DMS153 treated with DMSO at 0.1 percent for 48 hours (cell line): Measurements from ENCODE around the gene SLC4A2.
"Not testable (repeated sequence)": the region's sequence is repeated elsewhere in the genome, so short reads cannot be mapped to it uniquely, and the experiment has no call there.

ENCODE experiments used
- DNase-seq: peaks from one replicate; lab custom pipeline; 2025; ENCODE audit not compliant: unreplicated experiment; lab: John Stamatoyannopoulos, UW

The SLC4A2 gene

DNA sequence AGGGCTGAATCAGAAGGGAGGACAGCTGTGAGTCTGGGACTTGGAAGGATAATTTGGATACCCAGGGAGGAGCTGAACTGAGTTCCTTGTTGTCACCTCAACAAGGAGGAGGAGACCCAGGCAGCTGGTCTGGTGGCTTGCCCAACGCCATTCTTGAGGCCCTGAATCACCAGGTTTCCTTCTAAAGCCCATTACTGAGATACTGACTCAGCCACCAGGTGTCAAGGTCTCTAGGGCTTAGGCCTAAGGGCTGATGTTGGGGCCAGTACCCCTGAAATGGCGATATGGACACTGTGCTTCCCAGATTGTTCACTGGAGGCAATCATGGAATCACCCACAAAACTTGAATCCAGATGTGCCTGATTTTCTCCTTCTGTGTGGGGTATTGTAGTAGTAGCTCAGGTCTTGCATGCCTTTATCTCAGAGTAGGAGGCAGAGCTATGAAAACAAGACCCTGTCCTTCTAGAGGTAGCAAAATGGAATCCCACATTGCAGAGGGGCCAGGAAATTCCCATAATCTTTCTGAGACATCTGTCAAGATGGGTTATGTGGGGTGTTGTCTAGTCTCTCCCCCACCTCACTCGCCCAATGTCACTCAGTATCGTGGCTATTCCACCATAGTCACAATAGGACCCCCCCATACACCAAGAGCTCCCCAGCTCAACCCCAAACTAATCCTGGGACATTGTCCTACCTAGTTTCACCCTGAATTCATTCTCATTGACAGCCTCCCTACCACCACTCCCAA, 33.3 kb upstream of the SLC4A2 start:
- DNase-seq = no peak

DNA sequence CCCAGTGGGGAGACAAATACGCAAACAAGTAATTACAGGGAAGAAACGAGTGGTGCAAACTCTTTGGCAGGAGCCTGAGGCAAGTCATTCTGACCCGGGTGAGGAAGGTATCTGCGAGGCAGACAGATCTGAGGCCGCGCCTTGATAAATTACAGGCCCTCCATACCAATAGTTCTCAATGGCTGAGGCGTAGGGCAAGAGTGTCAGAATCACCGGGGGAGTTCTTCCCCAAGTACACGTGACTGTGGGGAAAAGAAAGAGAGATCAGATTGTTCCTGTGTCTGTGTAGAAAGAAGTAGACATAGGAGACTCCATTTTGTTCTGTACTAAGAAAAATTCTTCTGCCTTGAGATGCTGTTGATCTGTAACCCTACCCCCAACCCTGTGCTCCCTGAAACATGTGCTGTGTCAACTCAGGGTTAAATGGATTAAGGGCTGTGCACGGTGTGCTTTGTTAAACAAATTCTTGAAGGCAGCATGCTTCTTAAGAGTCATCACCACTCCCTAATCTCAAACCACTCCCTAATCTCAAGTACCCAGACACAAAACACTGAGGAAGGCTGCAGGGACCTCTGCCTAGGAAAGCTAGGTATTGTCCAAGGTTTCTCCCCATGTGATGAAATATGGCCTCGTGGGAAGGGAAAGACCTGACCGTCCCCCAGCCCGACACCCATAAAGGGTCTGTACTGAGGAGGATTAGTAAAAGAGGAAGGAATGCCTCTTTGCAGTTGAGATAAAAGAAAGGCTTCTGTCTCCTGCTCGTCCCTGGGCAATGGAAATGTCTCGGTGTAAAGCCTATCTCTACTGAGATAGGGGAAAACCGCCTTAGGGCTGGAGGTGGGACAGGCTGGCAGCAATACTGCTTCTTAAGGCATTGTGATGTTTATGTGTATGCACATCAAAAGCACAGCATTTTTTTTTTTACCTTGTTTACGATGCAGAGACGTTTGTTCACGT, 32.3 kb upstream of the SLC4A2 start:
- not testable (repeated sequence) for DNase-seq

DNA sequence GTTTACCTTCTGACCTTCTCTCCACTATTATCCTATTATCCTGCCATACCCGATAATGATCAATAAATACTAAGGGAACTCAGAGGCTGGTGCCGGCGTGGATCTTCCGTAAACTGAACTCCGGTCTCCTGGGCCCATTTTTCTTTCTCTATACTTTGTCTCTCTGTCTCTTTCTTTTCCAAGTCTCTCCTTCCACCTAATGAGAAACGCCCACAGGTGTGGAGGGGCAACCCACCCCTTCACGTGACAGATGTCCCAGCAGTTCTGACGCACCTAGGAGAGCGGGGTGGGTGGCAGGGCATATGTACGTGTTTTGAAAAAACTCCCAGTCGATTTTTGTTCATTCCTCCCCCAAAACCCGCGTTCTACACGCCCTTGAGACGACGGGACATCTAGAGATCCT, 31.7 kb upstream of the SLC4A2 start:
- not testable (repeated sequence) for DNase-seq

DNA sequence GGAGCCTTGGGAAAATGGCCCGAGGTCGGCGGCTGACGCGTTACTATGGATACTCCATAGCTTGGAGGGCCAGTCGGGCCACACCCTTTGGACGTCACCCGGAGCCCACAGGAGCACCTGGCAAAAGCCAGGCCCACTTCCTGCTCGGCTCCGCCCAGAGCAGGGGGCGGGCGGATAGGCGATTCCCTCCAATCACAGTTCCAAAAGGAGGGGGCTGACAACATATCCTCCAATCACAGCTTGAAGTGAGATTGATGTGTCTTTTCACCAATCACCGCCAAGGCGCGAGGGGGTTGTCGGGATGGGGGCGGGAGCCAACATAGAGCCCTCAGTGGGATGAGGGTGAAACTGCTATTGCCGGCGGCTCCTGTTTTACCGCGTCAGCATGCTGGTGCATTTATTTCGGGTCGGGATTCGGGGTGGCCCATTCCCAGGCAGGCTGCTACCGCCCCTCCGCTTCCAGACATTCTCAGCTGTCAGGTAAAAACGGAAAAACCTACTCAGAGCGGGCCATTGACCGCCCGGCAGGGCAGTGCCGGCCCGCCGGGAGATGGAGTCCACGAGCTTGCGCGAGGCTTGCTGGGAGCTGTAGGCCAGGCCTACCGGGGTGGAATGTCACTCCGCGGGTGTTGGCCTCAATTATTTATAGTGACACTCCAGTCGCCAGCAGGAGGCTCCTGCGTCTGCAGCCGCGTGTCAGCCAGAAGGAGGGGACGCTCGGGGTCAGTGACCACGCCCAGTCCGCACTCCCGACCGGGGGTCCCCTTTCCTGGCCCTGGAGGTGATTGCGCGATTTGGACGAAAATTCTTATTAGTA, 31.1 kb upstream of the SLC4A2 start, which contains the start of gene ABCB8:
ABCB8 (plus strand) TSS at position 320 of the 817 bp plus-strand sequence; CDS start at position 386, 66 bp downstream.
- DNase-seq = peak; percentile 94

DNA sequence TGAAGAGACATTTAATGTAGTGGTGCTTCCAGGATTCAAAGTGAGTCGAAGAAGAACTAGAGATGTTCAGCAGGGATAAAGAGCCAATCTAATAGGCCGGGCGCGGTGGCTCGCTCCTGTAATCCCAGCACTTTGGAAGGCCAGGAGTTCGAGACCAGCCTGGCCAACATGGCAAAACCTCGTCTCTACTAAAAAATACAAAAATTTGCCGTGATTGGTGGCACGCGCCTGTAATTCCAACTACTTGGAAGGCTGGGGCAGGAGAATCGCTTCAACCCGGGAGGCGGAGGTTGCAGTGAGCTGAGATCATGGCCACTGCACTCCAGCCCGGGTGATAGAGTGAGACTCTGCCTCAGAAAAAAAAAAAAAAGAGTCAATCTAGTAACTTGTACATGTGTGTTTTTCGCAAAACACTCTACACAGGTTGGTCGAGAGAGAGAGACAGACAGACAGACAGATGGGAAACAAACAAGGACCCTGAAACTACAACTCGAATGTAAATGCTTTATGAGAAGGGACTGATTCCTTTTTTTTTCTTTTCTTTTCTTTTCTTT, 30.4 kb upstream of the SLC4A2 start:
- no peak for DNase-seq

DNA sequence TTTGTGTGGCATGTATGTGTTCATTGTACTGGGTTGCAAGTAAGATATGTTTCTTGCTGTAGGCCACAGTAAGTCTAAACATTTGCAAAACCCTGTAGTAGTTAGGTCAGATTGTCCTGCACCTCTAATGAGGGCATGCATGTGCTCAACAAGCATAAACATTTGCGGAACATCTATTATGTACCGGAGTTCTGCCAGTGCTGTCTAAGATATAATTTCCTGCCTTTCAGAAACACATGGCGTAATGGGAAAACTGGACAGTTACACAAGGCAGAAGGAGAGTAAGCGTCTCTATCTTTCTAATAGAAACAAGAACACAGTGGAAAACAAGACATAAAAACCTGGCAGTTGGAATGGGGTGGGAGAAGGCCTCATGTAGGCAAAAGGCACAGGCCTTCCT, 28.4 kb upstream of the SLC4A2 start:
- no peak for DNase-seq

DNA sequence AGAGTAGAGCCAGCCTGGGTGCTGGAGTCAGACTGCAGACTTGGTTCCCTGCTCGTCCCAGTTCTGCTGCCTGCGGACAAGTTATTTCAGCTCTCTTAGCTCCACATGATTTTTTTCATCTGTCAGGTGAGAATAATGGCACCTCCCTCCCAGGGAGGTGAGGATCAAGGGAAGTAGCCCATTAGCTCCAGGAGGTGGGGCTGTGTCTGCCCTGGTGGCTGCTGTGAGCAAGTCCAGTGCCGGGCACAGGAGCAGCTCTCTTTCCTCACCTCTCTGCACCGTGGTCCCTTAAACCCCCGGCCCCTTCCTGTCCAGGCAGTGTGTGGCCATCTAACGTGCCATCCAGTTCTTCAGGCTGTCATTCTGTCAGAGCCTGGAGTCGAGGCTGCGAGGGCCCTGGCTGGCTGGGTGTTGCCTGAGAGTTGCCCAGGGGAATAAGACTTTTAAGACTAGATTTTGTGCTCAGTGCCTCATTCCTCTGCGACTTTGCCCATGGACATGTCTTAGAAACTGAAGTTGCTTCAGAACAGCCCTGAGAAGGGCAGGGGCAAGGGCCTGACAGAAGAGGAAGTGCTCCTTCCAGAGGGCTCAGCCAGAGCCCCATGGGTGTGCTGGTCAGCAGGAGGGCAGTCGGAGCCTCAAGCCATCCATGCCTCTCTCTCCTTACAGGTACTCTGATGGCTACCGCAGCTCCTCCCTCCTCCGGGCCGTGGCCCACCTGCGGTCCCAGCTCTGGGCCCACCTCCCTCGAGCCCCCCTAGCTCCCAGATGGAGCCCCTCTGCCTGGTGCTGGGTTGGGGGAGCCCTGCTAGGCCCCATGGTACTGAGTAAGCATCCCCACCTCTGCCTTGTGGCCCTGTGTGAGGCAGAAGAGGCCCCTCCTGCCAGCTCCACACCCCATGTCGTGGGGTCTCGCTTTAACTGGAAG, 26.2 kb upstream of the SLC4A2 start:
- DNase-seq = no peak

DNA sequence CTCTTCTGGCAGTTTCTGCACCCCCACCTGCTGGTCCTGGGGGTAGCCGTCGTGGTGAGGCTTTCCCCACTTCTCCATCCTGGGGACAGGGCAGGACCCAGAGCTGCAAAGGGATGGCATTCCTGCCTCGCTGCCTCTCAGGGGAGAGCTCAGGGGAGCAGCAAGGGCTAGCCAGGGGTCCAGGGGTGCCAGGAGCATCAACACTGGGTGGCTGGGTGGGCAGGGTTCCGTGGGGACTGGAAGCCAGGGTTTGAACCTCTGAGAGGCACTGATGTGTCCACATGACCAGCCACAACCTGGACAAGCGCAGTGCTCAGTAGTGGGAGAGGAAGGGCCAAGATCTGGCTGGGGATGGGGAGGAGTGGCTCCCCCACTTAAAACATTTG, 25.5 kb upstream of the SLC4A2 start:
- no peak for DNase-seq

DNA sequence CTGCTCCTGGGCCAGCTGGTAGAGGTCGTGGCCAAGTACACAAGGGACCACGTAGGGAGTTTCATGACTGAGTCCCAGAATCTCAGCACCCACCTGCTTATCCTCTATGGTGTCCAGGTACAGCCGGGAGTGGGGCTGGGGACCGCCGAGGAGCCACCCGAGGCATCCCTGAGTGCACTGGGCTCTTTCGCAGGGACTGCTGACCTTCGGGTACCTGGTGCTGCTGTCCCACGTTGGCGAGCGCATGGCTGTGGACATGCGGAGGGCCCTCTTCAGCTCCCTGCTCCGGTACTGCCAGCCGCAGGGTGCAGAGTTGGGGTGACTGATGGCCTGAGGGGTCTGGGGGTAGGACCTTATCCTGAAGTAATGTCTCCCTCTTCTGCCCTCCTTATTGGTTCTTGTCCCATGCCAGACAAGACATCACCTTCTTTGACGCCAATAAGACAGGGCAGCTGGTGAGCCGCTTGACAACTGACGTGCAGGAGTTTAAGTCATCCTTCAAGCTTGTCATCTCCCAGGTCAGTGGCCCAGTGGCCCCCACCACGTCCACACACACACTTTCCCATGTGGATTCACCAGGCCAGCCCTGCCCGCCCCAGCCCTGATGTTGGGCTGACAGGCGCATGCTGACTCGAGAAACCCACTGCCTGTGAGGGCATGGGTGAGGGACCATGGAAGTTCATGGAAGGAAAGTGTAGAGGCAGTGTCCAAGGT, 24.9 kb upstream of the SLC4A2 start:
- no peak for DNase-seq

DNA sequence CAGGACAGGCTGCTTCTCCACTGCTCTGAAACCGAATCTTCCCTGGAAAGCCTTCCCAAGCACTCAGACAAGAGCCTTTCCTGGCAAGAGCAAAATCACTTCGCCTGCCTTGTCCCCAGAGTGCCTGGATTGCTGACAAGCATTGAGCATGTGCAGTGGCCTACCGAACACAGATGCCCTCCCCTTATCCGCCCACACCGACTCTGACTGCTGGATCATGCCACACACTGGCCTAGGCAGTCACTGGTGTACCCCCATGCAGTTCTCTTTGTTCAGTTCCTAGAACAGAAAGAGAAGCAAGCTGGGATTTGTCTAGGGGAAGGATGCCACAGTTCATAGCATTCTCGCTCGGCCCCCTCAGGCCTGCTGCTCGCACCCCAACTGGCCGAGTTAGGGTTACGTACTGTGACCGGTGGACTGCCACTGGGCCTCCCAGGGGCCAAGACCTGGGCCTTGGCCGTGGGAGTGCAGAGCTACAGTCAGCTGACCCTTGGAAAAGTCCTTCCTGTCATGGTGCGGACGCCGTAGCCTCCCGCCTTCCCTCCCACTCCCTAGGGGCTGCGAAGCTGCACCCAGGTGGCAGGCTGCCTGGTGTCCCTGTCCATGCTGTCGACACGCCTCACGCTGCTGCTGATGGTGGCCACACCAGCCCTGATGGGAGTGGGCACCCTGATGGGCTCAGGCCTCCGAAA, 24.2 kb upstream of the SLC4A2 start:
- DNase-seq = no peak

DNA sequence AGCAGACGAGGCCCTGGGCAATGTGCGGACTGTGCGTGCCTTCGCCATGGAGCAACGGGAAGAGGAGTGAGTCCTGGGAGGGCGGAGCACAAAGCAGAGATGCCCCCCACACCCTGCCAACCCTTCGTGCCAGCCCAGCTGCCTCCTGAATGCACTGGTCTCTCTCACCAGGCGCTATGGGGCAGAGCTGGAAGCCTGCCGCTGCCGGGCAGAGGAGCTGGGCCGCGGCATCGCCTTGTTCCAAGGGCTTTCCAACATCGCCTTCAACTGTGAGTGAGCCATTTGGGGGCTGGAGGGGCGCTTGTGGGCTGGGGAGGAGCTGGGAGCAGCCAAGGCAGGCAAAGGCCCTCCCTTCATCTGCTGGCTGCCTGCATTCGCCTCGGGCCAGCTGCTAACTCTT, 23.5 kb upstream of the SLC4A2 start:
- DNase-seq = no peak

DNA sequence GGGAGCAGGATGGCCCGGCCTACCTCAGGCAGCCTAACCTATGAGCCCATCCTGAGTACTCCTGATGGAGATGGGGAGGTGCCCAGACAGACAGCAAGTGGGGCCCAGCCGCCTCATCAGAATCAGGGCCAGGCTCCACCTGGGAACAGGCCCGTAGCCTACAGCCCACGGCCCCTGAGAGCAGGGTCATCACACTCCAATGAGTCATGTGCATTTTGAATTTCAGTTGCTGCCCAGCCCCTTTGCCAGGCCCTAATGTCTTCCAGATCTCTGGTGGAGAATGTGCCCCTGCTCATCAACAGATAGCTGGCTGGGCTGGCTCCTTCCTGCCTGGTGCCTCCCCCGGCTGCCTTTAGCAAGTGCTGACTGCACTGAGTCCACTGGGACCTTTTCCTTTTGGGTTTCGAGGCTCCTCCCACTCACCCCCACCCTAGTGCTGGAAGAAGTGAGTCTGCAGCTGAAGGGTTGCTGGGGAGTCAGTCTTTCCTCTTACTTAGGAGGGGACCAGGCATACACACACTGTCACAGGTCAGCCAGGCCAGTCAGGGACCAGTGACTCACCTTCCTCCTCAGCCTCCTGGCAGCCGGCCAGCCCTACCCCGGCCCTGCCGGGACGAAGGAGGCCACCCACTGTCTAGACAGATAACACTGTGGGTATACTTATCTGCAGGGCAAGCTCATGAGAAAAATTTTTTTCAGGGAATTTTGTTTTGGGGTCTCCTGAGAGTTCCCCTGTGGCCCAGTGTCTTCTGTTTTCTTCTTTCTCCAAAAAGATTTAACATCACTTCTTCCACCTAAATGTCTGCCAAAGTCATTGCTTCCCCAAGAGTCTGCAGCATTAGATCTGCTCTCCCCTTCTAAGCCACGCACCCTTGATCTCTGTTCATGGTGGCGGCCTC, 20.2 kb upstream of the SLC4A2 start:
- no peak for DNase-seq

DNA sequence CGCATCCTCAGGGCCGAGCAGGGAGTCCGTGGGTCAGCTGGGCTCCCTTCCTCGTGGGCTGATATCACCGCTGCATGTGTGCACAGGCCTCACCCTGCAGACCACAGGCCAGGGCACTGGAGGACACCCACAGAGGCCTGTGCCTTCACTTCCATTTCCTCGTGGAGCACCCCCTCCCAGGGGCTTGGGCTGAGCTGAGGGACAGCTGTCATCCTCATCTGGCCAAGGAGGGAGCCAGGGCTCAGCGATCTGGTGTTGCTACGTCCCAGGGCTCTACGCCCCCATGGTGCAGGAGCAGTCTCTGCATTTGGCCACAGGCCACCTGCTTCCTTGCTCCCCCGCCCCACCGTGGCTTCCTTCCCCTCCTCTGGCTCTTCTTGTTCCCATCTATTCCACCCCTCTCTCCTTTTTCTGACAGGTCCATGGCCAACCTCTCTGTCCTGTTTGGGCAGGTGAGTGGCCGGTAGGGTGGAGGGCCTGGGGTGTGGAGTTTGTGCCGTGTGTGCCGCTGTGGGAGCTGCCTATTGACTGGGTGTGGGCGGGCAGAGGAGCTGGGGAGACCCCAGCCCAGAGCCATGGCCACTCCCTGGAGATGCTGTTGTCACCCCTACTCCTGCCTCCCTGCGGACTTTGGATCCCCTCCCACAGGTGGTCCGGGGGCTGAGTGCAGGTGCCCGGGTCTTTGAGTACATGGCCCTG, 19.4 kb upstream of the SLC4A2 start:
- no peak for DNase-seq

DNA sequence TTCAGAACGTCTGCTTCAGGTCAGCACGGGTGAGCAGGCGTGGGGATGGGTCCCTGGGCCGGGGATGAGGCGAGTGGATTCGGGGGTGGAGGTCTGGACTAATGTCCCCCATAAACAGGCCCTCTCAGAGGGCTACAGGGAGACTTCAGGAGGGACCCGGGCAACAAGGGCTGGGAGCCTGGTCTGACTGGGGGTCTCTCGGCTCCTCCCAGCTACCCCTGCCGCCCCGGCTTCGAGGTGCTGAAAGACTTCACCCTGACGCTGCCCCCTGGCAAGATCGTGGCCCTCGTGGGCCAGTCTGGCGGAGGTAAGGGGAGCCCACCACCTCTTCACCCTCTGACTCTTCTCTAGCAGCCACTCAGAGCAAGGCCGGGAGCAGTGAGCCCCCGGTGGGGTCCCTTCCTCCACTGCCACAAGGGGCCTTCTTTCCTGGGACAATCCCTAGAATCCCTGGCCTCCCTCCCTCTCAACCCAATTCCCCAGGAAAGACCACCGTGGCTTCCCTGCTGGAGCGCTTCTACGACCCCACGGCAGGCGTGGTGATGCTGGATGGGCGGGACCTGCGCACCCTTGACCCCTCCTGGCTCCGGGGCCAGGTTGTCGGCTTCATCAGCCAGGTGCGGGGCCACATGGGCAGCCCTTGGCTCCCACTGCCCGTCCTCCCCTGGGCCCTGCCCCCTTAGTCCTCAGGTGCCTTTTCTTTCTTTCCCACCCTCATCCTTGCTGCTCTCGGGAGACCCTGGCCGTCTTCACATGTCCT, 18.6 kb upstream of the SLC4A2 start:
- no peak for DNase-seq

DNA sequence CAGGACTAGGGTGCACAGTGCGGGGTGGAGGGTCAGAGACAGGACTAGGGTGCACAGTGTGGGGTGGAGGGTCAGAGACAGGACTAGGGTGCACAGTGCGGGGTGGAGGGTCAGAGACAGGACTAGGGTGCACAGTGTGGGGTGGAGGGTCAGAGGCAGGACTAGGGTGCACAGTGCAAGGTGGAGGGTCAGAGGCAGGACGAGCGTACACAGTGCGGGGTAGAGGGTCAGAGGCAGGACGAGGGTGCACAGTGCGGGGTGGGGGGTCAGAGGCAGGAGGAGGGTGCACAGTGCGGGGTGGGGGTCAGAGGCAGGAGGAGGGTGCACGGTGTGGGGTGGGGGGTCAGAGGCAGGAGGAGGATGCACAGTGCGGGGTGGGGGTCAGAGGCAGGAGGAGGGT, 15.9 kb upstream of the SLC4A2 start:
- not testable (repeated sequence) for DNase-seq

DNA sequence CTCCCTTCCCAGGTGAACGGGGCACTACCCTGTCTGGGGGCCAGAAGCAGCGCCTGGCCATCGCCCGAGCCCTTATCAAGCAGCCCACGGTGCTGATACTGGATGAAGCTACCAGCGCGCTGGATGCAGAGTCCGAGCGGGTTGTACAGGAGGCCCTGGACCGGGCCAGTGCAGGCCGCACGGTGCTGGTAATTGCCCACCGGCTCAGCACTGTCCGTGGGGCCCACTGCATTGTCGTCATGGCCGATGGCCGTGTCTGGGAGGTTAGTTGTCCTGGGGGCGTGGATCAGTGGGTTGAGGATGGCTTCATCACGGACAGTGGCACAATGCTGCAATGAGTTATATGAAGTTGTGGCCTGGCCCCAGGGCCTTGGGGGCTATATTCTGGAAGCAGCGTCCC, 15.4 kb upstream of the SLC4A2 start:
- no peak for DNase-seq
